GM18867 (cell line): ENCODE data around the gene SERPINB12.
A peak's percentile ranks its signal among the peaks of the same experiment; 100 is the strongest.

Experiments
- ATAC-seq: cut with Tn5 transposase; IDR thresholded peaks from one replicate; pipeline ENCODE4 v1.9.1; 2021; ENCODE audit warnings: mild to moderate bottlenecking, moderate library complexity; ENCODE audit not compliant: unreplicated experiment

Gene SERPINB12

DNA sequence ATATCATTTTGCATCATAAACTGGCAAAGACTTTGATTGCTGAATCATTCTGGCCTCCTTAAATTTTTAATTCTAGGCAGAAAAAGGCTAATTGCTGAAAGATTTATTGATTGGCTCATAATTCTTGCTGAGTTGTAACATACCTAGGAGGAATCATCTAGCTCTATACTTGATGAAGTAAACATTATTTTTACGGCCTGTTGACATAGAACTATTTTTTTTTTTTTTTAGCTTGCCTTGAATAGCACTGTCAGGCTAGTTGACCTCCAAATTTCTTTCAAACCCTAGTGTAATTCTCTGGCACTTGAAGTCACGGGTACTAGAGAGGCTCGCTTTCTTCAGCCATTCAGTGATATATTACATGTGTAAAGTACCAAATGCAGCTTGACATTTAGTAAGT, 2.8 kb downstream of the SERPINB12 start:
- no peak for ATAC-seq

DNA sequence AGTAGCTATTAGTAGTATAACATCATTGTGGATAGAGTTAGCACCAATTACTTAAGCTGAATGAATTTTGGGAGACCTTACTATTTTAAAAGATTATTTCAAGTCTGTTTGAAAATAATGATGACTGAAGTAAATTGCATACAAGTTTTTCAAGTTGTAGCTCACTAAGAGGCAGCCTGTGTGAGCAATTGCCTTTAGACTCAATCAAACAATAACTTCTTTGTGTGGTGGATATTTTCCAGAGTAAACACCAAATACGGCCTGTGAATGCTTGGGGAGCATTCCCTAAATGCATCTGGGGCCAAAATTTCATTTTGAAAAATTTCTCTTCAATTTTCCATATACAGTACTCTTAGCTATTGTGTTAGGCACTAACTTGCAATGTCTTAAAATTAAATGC, 7.9 kb downstream of the SERPINB12 start:
- no peak for ATAC-seq

DNA sequence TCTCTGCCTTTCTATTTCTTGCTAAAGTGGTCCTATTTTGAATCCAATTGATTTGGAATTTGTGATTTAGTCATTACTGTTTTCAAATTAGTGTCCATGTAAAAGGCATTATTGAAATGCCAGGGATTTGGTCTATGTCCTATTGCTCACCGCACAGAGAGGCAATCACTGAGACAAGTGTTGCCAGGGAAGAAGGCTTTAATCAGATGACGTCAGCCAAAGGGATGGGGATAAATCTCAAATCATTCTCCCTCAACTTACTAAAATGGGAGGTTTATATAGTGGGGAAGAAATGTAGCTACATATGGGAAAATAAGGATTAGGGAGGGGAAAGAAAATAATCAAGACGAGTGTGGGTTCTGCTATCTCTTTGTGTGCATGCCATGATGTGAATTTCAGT, 9.6 kb downstream of the SERPINB12 start:
- no peak for ATAC-seq

DNA sequence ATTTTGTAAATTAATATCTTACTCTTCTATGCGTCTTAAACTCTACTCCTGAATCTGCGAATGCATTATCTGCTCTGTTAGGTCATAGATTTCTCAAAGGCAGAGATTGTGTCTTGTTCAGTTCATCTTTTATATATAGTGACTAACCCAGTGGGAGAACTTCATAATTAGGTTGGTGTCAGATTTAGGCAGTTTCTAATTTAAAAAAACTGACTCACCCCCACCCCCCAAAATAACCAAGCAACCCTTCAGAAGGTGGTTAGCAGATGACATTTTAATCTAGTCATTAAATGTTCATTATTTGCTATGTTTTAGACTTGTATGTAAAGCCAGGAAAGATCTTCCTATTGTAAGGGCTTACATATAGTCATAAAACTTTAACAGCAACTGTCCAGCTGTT, 10.4 kb downstream of the SERPINB12 start:
- no peak for ATAC-seq

DNA sequence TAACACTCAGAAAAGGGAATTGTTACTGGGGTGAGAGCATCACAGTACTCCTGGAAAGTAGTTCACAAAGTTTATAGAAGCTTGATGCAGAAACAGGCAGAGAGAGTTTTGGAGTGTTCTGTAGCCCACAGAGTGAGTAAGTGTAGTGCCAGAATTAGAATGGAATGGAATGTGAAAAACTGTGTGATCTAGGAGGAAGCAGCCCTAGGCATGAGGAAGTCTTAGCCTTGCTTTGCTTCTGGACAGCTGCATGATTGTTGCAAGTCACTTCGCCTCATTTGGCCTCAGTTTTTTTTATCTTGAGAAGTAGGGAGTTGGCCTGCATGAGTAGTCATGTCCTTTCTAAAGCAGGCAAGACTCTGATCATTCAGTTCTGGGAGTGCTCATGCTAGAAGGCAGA, 10.9 kb downstream of the SERPINB12 start:
- no peak for ATAC-seq

DNA sequence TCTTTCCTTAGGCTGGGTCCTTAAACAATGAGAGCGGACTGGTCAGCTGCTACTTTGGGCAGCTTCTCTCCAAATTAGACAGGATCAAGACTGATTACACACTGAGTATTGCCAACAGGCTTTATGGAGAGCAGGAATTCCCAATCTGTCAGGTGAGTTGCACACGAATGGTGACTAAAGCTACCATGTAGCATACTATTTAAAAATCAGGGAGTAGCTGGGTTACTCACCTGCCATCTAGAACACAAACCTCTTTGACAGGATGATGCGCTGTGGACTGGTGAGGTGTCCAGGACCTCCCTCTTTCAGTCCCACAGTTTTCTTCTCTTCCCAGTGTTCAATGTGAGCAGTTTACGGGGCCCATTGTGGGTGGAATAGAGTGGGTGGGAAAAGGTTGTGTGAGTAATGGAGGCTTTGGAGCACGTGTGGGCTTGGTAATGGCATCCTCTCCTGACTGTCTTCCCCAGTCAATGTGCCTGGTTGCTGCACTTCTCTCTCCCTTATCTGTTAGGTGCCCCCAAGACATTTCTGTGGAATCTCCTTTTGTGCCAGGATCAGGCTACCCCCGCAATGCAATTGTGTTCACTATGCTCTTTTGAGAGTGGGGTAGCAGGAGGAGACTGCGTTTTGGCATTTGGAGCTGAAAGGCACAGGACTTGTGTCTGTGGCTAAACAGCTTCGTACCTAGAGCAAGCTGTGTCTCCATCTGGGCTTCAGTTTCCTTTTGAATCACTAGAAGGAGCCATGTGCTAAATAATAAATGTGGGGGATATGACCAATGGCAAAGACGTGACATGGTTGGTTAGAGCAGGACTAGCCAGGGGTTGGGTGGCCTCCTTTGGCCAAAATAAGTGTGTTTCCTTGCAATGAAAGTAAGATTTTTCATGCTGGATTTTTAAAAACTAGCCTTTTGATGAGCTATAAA, 17.7 kb downstream of the SERPINB12 start:
- ATAC-seq: no peak

DNA sequence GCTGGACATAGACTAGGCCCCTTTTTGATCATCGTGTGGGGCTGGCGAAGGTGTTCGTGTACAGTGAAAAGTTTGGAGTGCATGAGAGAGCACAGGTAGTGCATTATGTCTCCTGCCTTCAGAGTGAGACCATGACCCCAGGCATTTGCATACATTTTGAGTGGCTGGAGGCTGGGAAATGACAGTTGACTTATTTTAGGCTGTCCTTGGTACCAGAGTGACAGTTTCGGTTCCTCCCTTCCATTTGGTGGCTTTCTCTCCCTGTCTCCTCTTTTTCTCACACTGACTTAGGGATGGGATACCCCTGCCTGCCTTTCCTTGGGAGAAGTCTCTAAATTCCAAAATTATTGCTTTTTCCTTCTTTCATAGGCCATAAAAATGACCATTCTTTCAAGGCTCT, 20.1 kb downstream of the SERPINB12 start:
- peak; percentile 87 for ATAC-seq

DNA sequence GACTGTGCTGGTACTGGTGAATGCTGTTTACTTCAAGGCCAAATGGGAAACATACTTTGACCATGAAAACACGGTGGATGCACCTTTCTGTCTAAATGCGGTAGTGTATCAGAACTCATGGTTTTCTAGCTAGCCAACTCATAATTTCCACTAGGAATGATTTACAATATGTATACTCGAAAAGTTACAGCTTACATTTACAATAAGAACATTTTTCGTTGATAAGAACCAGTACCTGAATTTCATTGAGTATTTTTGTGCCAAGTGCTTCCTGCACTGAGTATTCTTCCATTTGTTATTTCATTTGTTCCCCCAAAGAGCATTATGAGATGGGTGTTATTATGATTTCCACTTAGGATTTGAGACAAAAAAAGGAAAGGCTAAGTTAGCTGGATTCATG, 21.9 kb downstream of the SERPINB12 start:
- ATAC-seq: no peak

DNA sequence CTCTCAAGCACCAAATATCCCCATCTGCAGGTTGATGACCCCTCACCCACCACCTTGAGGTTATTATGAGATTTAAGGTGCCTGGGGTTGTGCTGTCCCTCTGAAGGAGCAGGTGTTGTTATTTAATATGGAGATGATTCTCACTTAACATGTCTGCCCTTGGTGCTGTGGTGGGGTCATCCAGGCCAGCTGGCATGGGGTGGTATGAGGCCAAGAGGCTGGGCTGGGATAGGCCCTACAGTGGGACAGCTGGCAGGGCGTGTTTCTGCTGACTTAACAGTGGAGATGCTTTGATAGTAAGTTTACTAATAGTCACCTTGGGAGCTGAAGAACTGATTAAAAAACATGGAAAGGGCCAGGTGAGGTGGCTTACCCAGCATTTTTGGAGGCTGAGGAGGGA, 22.4 kb downstream of the SERPINB12 start:
- no peak for ATAC-seq

DNA sequence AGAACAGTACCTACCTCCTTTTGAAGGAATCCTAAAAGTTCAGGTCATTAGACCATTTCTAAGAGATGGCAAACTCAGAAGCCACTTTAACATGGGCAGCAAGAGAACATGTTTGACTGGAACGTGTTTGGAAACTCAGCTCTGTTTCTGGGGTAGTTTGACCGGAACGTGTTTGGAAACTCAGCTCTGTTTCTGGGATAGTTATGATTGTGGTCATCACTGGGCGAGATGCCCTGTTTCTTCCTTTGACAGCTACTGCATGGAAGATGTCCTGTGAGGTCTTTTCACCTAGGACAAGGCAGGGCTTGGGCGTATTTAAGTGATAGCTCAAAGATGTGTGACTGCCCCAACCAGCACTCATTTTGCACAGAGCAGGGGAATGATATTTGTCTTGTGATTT, 25.1 kb downstream of the SERPINB12 start:
- ATAC-seq: no peak

DNA sequence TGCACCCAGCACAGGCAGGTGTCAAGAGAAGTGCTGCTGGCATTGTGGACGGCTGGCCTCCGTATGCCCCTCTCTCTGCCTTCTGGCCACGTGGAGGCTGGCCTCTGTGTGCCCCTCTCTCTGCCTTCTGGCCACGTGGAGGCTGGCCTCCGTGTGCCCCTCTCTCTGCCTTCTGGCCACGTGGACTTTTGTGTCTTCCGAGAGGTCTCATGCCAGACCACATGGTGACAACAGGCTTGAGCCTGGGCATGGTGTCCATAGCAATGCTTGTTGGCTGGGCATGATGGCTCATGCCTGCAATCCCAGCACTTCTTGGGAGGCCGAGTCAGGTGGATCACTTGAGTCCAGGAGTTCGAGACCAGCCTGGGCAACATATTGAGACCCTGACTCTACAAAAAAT, 25.7 kb downstream of the SERPINB12 start:
- ATAC-seq: no peak

DNA sequence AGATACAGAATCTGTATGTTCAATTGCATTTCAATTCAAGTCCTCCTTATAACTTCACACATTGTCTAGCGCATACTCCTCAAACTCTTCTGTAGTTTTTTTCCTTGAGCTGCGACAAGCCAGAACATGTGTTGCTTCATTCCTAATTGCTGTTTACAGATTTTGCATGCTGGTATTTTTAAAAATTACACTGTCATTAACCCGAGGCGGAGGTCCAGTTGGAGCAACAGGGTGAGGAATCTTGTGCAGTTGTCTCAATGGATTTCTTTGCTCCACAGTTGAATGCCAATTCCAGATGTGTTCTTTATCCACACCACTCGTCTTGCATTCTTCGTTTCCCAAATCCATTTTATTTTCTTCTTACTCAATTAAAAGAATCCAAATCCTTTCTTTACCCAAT, 28.6 kb downstream of the SERPINB12 start:
- ATAC-seq: no peak

DNA sequence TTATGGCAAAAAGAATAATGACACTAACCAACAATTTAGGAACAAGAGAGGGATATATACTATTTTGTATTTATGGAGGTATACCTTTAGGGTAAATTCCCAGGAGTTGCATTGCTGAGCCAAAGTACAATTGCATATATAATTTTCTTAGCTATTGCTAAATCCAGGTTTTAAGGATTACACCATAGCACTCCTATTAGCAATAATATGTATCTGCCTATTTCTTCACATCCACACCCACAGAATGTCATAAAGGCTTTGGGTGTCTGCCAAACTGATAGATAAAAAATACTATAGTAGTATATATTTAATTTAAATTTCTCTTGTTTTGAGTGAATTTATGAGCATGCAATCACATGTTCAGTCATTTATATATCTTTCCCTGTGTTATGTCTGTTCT, 33.5 kb downstream of the SERPINB12 start:
- no peak for ATAC-seq

DNA sequence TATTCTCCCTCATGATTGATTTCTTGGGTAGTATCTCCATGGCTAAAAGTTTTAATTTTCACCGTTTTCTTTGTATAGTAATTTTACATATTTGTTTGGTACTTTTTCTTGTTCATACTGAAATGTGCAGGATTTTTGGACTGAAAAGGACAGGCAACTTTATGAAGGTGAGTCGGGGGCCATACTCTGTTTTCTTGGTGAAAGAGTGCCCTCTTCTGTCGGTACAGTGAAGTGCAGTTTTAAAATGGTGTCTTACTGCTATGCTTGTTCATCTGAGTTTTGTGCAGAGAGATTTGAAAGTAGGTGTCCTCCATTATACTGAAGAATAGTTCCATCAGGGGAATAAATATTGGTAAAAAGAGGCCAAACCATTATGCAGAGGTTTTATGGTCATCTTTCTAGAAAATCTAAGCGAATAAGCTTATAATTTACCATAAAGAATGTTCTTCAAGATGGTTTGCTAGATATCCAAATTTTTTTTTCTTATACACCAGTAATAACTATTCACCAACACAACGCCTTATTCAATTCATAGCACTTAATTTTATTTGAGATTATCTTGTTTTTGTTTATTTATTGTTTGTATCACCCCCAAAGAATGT, 36.3 kb downstream of the SERPINB12 start:
- peak; percentile 62 for ATAC-seq

DNA sequence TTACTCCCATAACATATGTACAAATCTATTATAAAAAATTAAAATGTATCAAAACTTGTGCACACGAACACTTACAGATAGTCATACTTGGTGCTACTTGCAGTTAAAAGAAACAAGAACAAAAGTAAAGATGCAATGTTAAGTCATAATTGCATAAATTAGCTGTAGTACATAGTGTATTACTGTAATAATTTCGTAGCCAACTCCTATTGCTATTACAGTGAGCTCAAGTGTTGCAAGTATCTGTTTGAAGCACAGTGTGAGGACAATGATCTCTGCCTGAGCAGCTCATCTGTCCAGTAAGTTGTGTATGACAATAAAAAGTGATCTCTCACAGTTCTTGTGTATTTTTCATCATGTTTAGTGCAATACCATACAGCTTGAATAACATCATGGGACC, 37.4 kb downstream of the SERPINB12 start:
- ATAC-seq: no peak

DNA sequence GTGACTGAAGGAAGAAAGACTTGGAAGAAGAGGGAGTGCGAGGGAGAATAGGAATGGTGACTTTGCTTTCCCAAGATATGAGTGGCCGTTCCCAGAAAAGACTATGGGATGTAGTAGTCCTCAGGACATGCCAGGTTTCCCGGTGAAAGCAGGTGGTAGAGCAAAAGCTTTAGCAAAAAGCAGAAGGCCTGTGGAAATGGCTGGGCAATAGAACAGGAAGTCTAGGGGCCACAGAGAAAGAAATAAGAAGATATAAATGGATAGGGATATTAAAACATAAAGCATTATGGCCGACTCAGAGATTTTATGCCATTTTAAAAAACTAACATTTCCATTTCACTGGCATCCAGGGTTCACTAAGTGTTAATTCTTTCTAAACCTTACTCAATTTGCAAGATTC, 43.8 kb downstream of the SERPINB12 start:
- ATAC-seq: no peak

DNA sequence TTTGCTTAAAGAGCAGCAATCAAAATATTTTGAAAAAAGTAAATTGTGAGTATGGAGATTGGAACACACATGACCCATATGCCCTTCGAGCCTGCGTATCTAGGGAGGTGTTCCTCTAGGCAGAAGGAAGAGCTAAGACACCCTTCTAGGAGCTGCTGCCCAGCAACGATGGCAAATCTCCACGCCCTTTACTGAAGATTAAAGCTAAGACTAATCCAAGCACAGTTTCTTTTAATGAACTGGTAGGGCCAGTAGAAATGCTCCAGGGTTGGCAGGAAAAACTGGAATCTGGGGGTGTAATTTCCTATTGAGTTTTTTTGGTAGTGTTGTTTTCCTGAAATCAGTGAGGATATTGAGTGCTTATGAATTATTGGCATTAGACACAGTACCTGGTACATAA, 44.3 kb downstream of the SERPINB12 start:
- no peak for ATAC-seq

DNA sequence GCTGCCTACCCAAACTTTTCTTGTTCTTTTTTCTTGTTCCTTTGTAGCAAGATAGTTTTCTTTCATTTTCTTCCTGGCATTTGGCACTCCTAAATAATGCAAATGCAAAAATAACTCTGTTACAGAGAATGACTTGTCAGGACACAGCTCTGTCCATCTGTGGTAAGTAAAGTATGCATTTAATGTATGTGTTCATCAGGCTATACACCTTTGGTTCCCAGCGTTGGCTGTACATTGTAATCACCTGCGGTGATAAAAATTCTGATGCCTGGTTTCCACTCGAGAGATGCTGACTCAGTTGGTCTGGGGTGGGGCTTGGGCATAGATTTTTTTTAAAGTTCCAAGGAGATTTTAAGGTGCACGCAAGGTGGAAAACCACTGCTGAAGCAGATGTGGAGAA, 44.8 kb downstream of the SERPINB12 start, which contains the start of gene SERPINB13:
SERPINB13 (plus strand) TSS at position 378 of the 400 bp plus-strand sequence. CDS start 1,325 bp downstream, outside the sequence.
- no peak for ATAC-seq

DNA sequence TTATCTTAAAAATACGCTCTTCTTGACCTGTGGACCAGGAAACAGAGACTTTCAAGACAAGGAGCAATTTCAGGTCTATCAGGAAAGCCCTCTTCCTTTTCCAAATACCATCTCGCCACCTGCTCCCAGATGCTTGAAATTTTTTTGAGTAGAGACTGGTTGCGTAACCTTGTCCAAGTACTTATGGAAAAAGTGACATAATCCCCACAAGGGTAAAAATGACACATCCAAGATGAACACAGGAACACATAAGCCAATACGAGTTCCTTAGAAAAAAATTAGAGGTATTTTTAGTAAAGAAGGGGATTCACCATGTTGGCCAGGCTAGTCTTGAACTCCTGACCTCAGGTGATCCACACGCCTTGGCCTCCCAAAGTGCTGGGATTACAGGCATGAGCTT, 46.7 kb downstream of the SERPINB12 start:
- ATAC-seq: no peak

DNA sequence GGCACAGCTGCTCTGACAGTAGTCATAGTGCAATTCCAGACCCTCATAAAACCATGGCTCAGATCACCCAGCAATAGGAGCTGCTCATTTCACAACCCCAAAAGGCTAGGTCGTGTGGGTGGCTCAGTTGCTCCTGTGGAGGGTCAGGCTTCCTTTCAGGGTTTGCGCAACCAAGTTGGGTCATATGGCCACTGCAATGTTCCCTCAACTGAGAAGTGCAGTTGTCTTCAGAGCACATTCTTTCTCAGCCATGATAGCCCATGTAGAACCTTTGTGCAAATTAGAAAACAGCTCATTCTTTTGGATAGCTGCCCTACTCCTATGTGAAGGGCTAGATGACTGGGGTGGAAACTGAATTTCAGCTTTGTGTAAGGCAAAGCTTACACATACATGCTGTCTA, 48.2 kb downstream of the SERPINB12 start:
- ATAC-seq: no peak

DNA sequence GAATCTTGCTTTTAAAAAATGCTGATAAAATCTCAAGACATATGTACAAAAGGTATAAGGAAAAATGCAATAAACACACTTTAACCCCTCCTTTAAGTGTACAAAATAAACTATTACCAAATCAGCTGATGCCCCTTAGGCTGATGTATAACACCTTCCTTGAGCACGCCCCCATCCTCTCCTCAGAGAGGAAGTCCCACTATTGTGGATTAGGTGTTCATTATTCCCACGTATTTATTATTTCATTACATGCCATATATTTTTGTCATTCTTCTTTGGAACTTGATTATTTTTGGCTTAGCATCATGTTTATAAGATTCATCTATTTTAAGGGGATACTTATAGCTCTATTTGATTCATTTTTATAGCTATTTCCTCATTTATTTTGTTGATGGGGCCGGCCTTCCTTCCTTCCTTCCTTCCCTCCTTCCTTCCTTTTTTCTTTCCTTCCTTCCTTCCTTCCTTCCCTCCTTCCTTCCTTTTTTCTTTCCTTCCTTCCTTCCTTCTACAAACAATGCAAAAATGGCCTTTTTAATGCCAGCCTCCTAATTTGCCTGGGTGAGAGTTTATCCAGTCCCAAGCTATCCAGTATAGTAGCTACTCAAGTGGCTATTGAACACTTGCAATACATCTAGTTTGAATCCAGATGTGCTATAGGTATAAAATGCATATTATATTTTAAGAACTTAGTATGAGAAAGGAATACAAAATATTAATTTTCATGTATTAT, 49.0 kb downstream of the SERPINB12 start:
- no peak for ATAC-seq

DNA sequence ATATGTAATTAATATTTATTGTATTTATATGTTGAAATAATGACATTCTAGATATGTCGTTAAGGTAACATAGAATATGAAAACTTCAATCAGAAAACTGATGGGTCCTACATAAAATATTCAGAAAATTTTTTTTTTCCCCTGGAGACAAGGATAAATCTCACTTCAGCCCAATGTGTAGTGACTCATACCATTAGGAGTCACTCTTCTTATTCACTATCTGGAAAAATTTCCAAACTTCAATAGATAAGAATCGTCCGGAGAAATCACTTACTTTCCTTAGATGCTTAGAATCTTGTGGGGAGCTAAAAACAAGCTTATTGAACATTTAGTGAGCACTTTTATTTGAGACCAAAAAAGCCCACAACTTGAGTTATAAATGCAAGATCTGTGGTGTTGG, 49.6 kb downstream of the SERPINB12 start:
- ATAC-seq: no peak
